HFFc6 (cell line): Measurements from ENCODE around the gene IGFBP5. TPM values are rescaled to one million over a fixed set of nuclear protein-coding genes. Genes with fewer than 3 reads are reported as not detected.

Source experiments
- DNase-seq: peaks from one replicate; pipeline ENCODE4 v3.0.0-alpha.2; 2018
- H3K27ac Mint-ChIP-seq: 2 replicates; pipeline ENCODE4 v1.8.0; 2020; ENCODE audit warnings: mild to moderate bottlenecking, mixed read lengths
- H3K27me3 Mint-ChIP-seq: 2 replicates; pipeline ENCODE4 v1.8.0; 2021; ENCODE audit warnings: mild to moderate bottlenecking, moderate library complexity, mixed read lengths; ENCODE audit not compliant: insufficient read depth
- H3K36me3 Mint-ChIP-seq: 2 replicates; pipeline ENCODE4 v1.8.0; 2021; ENCODE audit warnings: low read depth, mixed read lengths
- H3K4me1 Mint-ChIP-seq: 2 replicates; pipeline ENCODE4 v1.8.0; 2020; ENCODE audit warnings: low read depth, mixed read lengths
- H3K4me3 Mint-ChIP-seq: 2 replicates; pipeline ENCODE4 v1.8.0; 2020; ENCODE audit warnings: mild to moderate bottlenecking, moderate library complexity, mixed read lengths
- H3K9me3 Mint-ChIP-seq: 2 replicates; pipeline ENCODE4 v1.8.0; 2020; ENCODE audit warnings: mild to moderate bottlenecking, mixed read lengths
- CTCF ChIP-seq: fragments of 200-600 bp; sonication (generic); IDR thresholded peaks from 2 replicates; pipeline ENCODE4 v1.5.0; 2021; ENCODE audit warnings: antibody characterized with exemption, mild to moderate bottlenecking
- total RNA-seq, 6 experiments: library from RNA; stranded (reverse); fragmentation: NEBNext Ultra II Directional; extraction: Animal tissue kit (Norgen Biotek cat#: 25700); gene quantifications; 2 replicates in 1 of 6; 3 replicates in 5 of 6; pipeline ENCODE4 v1.2.3, GENCODE V29; 2021

IGFBP5 gene
- total RNA-seq, 6 experiments from 2014 or later, result 63.2 to 125 (median 68.6) TPM

- Mint-ChIP-seq H3K27me3 (peaks cover 7% of the 10 kb centered on the region), H3K9me3 (no peaks in the 10 kb centered on the region), H3K36me3 (no peaks in the 10 kb centered on the region), H3K4me3 (no peak overlapping the region), H3K4me1 (peaks cover 10% of the 10 kb centered on the region), H3K27ac (no peak overlapping the region)
- DNase-seq, result no peak
- no peak for TF ChIP-seq CTCF
Measured at GRCh38 chr2:216646116-216646515, 49.2 kb downstream of the IGFBP5 start.

GRCh38 chr2:216645636-216645950 lies 49.8 kb downstream of the IGFBP5 start:
- H3K36me3 Mint-ChIP-seq, result no peaks in the 10 kb centered on the region
- H3K4me1 Mint-ChIP-seq, result peaks cover 9% of the 10 kb centered on the region
- H3K4me3 Mint-ChIP-seq, result no peak overlapping the region
- TF ChIP-seq CTCF, result no peak
- H3K9me3 Mint-ChIP-seq, result no peaks in the 10 kb centered on the region
- H3K27me3 Mint-ChIP-seq, result peaks cover 12% of the 10 kb centered on the region
- H3K27ac Mint-ChIP-seq, result no peak overlapping the region
- DNase-seq, result no peak

GRCh38 chr2:216644842-216645635 lies 50.3 kb downstream of the IGFBP5 start:
- H3K36me3 Mint-ChIP-seq, result no peaks in the 10 kb centered on the region
- H3K4me3 Mint-ChIP-seq, result no peak overlapping the region
- no peaks in the 10 kb centered on the region for H3K9me3 Mint-ChIP-seq
- H3K27me3 Mint-ChIP-seq, result peaks cover 16% of the 10 kb centered on the region
- no peak for DNase-seq
- H3K4me1 Mint-ChIP-seq, result peaks cover 9% of the 10 kb centered on the region
- H3K27ac Mint-ChIP-seq, result no peak overlapping the region
- TF ChIP-seq CTCF, result no peak

- DNase-seq, result no peak
- Mint-ChIP-seq H3K27ac (no peak overlapping the region), H3K27me3 (peaks cover 21% of the 10 kb centered on the region), H3K9me3 (no peaks in the 10 kb centered on the region), H3K4me3 (no peak overlapping the region), H3K36me3 (no peaks in the 10 kb centered on the region), H3K4me1 (peaks cover 9% of the 10 kb centered on the region)
- TF ChIP-seq CTCF, result no peak
Measured at GRCh38 chr2:216643986-216644659, 51.2 kb downstream of the IGFBP5 start.

- no peak for DNase-seq
- Mint-ChIP-seq H3K4me3 (peak overlapping the region; percentile 19; the same call in 1 of the 2 replicates), H3K27ac (no peak overlapping the region), H3K27me3 (peaks cover 55% of the 10 kb centered on the region), H3K4me1 (peaks cover 41% of the 10 kb centered on the region), H3K36me3 (no peaks in the 10 kb centered on the region), H3K9me3 (no peaks in the 10 kb centered on the region)
- no peak for TF ChIP-seq CTCF
Measured at GRCh38 chr2:216637472-216637871, 57.9 kb downstream of the IGFBP5 start.
